ENCODE measurements around the gene GTF3C2.

Gene GTF3C2

GRCh38 chr2:27290549-27290948 lies 66.0 kb downstream of the GTF3C2 start:
- no peak overlapping the region for H3K9ac ChIP-seq (ENCODE audit: insufficient read length, low read depth)
- H3K4me3 ChIP-seq (ENCODE audit: insufficient read length, low read depth): no peak overlapping the region
- no peaks in the 10 kb centered on the region for H3K27me3 ChIP-seq (ENCODE audit: insufficient read depth, insufficient read length)
- H3K9me3 ChIP-seq (ENCODE audit: insufficient read depth, low read length): no peaks in the 10 kb centered on the region
- no peaks in the 10 kb centered on the region for H3K4me1 ChIP-seq (ENCODE audit: insufficient read depth, insufficient read length)
- DNase-seq (ENCODE audit: low read depth, low spot score): no peak
- no peaks in the 10 kb centered on the region for H3K36me3 ChIP-seq (ENCODE audit: insufficient read depth, insufficient read length, low read length)
- no peak for TF ChIP-seq YY1 (IDR thresholded peaks at IDR 0.05; ENCODE audit: insufficient read depth, insufficient read length)
- no peak for TF ChIP-seq ZNF274 (IDR thresholded peaks at IDR 0.05; ENCODE audit: low read depth, low read length)
- no peak for TF ChIP-seq SUZ12 (IDR thresholded peaks at IDR 0.05; ENCODE audit: extremely low read depth, insufficient read depth, insufficient read length)

GRCh38 chr2:27288610-27289009 lies 68.0 kb downstream of the GTF3C2 start:
- H3K27me3 ChIP-seq (ENCODE audit: insufficient read depth, insufficient read length): peaks cover 5% of the 10 kb centered on the region
- no peak for DNase-seq (ENCODE audit: low read depth, low spot score)
- H3K36me3 ChIP-seq (ENCODE audit: insufficient read depth, insufficient read length, low read length): no peaks in the 10 kb centered on the region
- no peaks in the 10 kb centered on the region for H3K4me1 ChIP-seq (ENCODE audit: insufficient read depth, insufficient read length)
- H3K9me3 ChIP-seq (ENCODE audit: insufficient read depth, low read length): no peaks in the 10 kb centered on the region
- H3K9ac ChIP-seq (ENCODE audit: insufficient read length, low read depth): no peak overlapping the region
- TF ChIP-seq YY1 (IDR thresholded peaks at IDR 0.05; ENCODE audit: insufficient read depth, insufficient read length) (no peak), SUZ12 (IDR thresholded peaks at IDR 0.05; ENCODE audit: extremely low read depth, insufficient read depth, insufficient read length) (no peak), ZNF274 (IDR thresholded peaks at IDR 0.05; ENCODE audit: low read depth, low read length) (no peak)
- no peak overlapping the region for H3K4me3 ChIP-seq (ENCODE audit: insufficient read length, low read depth)

- H3K27me3 ChIP-seq (ENCODE audit: insufficient read depth, insufficient read length): peaks cover 5% of the 10 kb centered on the region
- H3K4me3 ChIP-seq (ENCODE audit: insufficient read length, low read depth): no peak overlapping the region
- H3K9me3 ChIP-seq (ENCODE audit: insufficient read depth, low read length): no peaks in the 10 kb centered on the region
- TF ChIP-seq ZNF274 (IDR thresholded peaks at IDR 0.05; ENCODE audit: low read depth, low read length) (no peak), SUZ12 (IDR thresholded peaks at IDR 0.05; ENCODE audit: extremely low read depth, insufficient read depth, insufficient read length) (no peak), YY1 (IDR thresholded peaks at IDR 0.05; ENCODE audit: insufficient read depth, insufficient read length) (no peak)
- peaks cover 6% of the 10 kb centered on the region for H3K4me1 ChIP-seq (ENCODE audit: insufficient read depth, insufficient read length)
- DNase-seq (ENCODE audit: low read depth, low spot score): no peak
- no peaks in the 10 kb centered on the region for H3K36me3 ChIP-seq (ENCODE audit: insufficient read depth, insufficient read length, low read length)
- no peak overlapping the region for H3K9ac ChIP-seq (ENCODE audit: insufficient read length, low read depth)
Observed at GRCh38 chr2:27285481-27285880, 71.1 kb downstream of the GTF3C2 start.

GRCh38 chr2:27284996-27285395 lies 71.6 kb downstream of the GTF3C2 start:
- no peaks in the 10 kb centered on the region for H3K9me3 ChIP-seq (ENCODE audit: insufficient read depth, low read length)
- TF ChIP-seq YY1 (IDR thresholded peaks at IDR 0.05; ENCODE audit: insufficient read depth, insufficient read length) (no peak), ZNF274 (IDR thresholded peaks at IDR 0.05; ENCODE audit: low read depth, low read length) (no peak), SUZ12 (IDR thresholded peaks at IDR 0.05; ENCODE audit: extremely low read depth, insufficient read depth, insufficient read length) (no peak)
- peaks cover 5% of the 10 kb centered on the region for H3K27me3 ChIP-seq (ENCODE audit: insufficient read depth, insufficient read length)
- DNase-seq (ENCODE audit: low read depth, low spot score): no peak
- H3K4me3 ChIP-seq (ENCODE audit: insufficient read length, low read depth): no peak overlapping the region
- H3K4me1 ChIP-seq (ENCODE audit: insufficient read depth, insufficient read length): peaks cover 6% of the 10 kb centered on the region
- no peak overlapping the region for H3K9ac ChIP-seq (ENCODE audit: insufficient read length, low read depth)
- no peaks in the 10 kb centered on the region for H3K36me3 ChIP-seq (ENCODE audit: insufficient read depth, insufficient read length, low read length)

GRCh38 chr2:27282892-27283291 lies 73.7 kb downstream of the GTF3C2 start:
- H3K36me3 ChIP-seq (ENCODE audit: insufficient read depth, insufficient read length, low read length): no peaks in the 10 kb centered on the region
- TF ChIP-seq YY1 (IDR thresholded peaks at IDR 0.05; ENCODE audit: insufficient read depth, insufficient read length) (no peak), ZNF274 (IDR thresholded peaks at IDR 0.05; ENCODE audit: low read depth, low read length) (no peak), SUZ12 (IDR thresholded peaks at IDR 0.05; ENCODE audit: extremely low read depth, insufficient read depth, insufficient read length) (no peak)
- peak overlapping the region; percentile 59 for H3K9ac ChIP-seq (ENCODE audit: insufficient read length, low read depth)
- no peaks in the 10 kb centered on the region for H3K9me3 ChIP-seq (ENCODE audit: insufficient read depth, low read length)
- H3K4me1 ChIP-seq (ENCODE audit: insufficient read depth, insufficient read length): peaks cover 6% of the 10 kb centered on the region
- DNase-seq (ENCODE audit: low read depth, low spot score): no peak
- H3K4me3 ChIP-seq (ENCODE audit: insufficient read length, low read depth): peak overlapping the region; percentile 29
- peaks cover 5% of the 10 kb centered on the region for H3K27me3 ChIP-seq (ENCODE audit: insufficient read depth, insufficient read length)

- H3K9me3 ChIP-seq (ENCODE audit: insufficient read depth, low read length): no peaks in the 10 kb centered on the region
- peaks cover 6% of the 10 kb centered on the region for H3K4me1 ChIP-seq (ENCODE audit: insufficient read depth, insufficient read length)
- peaks cover 5% of the 10 kb centered on the region for H3K27me3 ChIP-seq (ENCODE audit: insufficient read depth, insufficient read length)
- TF ChIP-seq ZNF274 (IDR thresholded peaks at IDR 0.05; ENCODE audit: low read depth, low read length) (no peak), YY1 (IDR thresholded peaks at IDR 0.05; ENCODE audit: insufficient read depth, insufficient read length) (no peak)
- peak within 1 kb of the TSS; percentile 59 for H3K9ac ChIP-seq (ENCODE audit: insufficient read length, low read depth)
- DNase-seq (ENCODE audit: low read depth, low spot score): no peak
- peak within 1 kb of the TSS; percentile 29 for H3K4me3 ChIP-seq (ENCODE audit: insufficient read length, low read depth)
- H3K36me3 ChIP-seq (ENCODE audit: insufficient read depth, insufficient read length, low read length): no peaks in the 10 kb centered on the region
Observed at GRCh38 chr2:27281855-27282559, 74.6 kb downstream of the GTF3C2 start, which contains the start of gene TRIM54. TSS of gene TRIM54 (plus strand) at chr2:27282429. CDS start at chr2:27282732, 303 bp downstream.

GRCh38 chr2:27281442-27281841 lies 75.1 kb downstream of the GTF3C2 start:
- Histone ChIP-seq H3K27me3 (ENCODE audit: insufficient read depth, insufficient read length) (peaks cover 5% of the 10 kb centered on the region), H3K36me3 (ENCODE audit: insufficient read depth, insufficient read length, low read length) (no peaks in the 10 kb centered on the region), H3K9ac (ENCODE audit: insufficient read length, low read depth) (no peak overlapping the region), H3K4me1 (ENCODE audit: insufficient read depth, insufficient read length) (peaks cover 6% of the 10 kb centered on the region), H3K9me3 (ENCODE audit: insufficient read depth, low read length) (no peaks in the 10 kb centered on the region), H3K4me3 (ENCODE audit: insufficient read length, low read depth) (no peak overlapping the region)
- TF ChIP-seq ZNF274 (IDR thresholded peaks at IDR 0.05; ENCODE audit: low read depth, low read length) (no peak), SUZ12 (IDR thresholded peaks at IDR 0.05; ENCODE audit: extremely low read depth, insufficient read depth, insufficient read length) (no peak)
- DNase-seq (ENCODE audit: low read depth, low spot score): no peak

All from NT2/D1 (cell line).